ENCODE data around the gene TMEM254.
"Not testable (repeated sequence)": the region's sequence is repeated elsewhere in the genome, so short reads cannot be mapped to it uniquely, and the experiment has no call there.

TMEM254 gene

GRCh38 chr10:80057171-80057570, 21.3 kb upstream of the TMEM254 start:
- no peaks in the 10 kb centered on the region for H3K4me1 ChIP-seq
- in situ Hi-C loops (cut with MboI; ENCODE audit: low sequenced_read_pairs): no loop called here
- no peaks in the 10 kb centered on the region for H3K9me3 ChIP-seq
- DNase-seq (ENCODE audit: low spot score in 2 of 2): no peak
- H3K4me3 ChIP-seq: no peak overlapping the region
- no peaks in the 10 kb centered on the region for H3K36me3 ChIP-seq (replicated peaks)
- no peaks in the 10 kb centered on the region for H3K27me3 ChIP-seq (ENCODE audit: low read depth)

- peaks cover 3% of the 10 kb centered on the region for H3K9me3 ChIP-seq
- no peaks in the 10 kb centered on the region for H3K36me3 ChIP-seq (replicated peaks)
- no peak for DNase-seq (ENCODE audit: low spot score in 2 of 2)
- in situ Hi-C loops (cut with MboI; ENCODE audit: low sequenced_read_pairs): no loop called here
- H3K4me3 ChIP-seq: no peak overlapping the region
- H3K4me1 ChIP-seq: no peaks in the 10 kb centered on the region
- H3K27me3 ChIP-seq (ENCODE audit: low read depth): no peaks in the 10 kb centered on the region
Measured at GRCh38 chr10:80064120-80064886, 14.2 kb upstream of the TMEM254 start.

GRCh38 chr10:80066809-80067208, 11.7 kb upstream of the TMEM254 start:
- H3K4me3 ChIP-seq: no peak overlapping the region
- no peaks in the 10 kb centered on the region for H3K4me1 ChIP-seq
- no peaks in the 10 kb centered on the region for H3K27me3 ChIP-seq (ENCODE audit: low read depth)
- DNase-seq (ENCODE audit: low spot score in 2 of 2): no peak
- in situ Hi-C loops (cut with MboI; ENCODE audit: low sequenced_read_pairs): no loop called here
- H3K9me3 ChIP-seq: peaks cover 3% of the 10 kb centered on the region
- no peaks in the 10 kb centered on the region for H3K36me3 ChIP-seq (replicated peaks)

GRCh38 chr10:80067821-80068220, 10.6 kb upstream of the TMEM254 start:
- in situ Hi-C loops (cut with MboI; ENCODE audit: low sequenced_read_pairs); H3K36me3 ChIP-seq (replicated peaks); H3K27me3 ChIP-seq (ENCODE audit: low read depth); H3K9me3 ChIP-seq; H3K4me3 ChIP-seq; H3K4me1 ChIP-seq: not testable (repeated sequence)
- DNase-seq (ENCODE audit: low spot score in 2 of 2): peak in 1 of 2 experiments; percentile 55

GRCh38 chr10:80068270-80068669, 10.2 kb upstream of the TMEM254 start:
- Histone ChIP-seq H3K9me3 (peaks cover 3% of the 10 kb centered on the region), H3K27me3 (ENCODE audit: low read depth) (no peaks in the 10 kb centered on the region), H3K4me1 (no peaks in the 10 kb centered on the region), H3K4me3 (no peak overlapping the region), H3K36me3 (replicated peaks) (no peaks in the 10 kb centered on the region)
- in situ Hi-C loops (cut with MboI; ENCODE audit: low sequenced_read_pairs): no loop called here
- no peak for DNase-seq (ENCODE audit: low spot score in 2 of 2)

GRCh38 chr10:80070057-80070456, 8.4 kb upstream of the TMEM254 start:
- Histone ChIP-seq H3K4me1 (no peaks in the 10 kb centered on the region), H3K9me3 (peaks cover 3% of the 10 kb centered on the region), H3K36me3 (replicated peaks) (no peaks in the 10 kb centered on the region), H3K27me3 (ENCODE audit: low read depth) (no peaks in the 10 kb centered on the region), H3K4me3 (no peak overlapping the region)
- peak in 1 of 2 experiments; percentile 13 for DNase-seq (ENCODE audit: low spot score in 2 of 2)
- in situ Hi-C loops (cut with MboI; ENCODE audit: low sequenced_read_pairs): no loop called here

- no peaks in the 10 kb centered on the region for H3K4me1 ChIP-seq
- no peaks in the 10 kb centered on the region; the same call in none of the 2 replicates for H3K9me3 ChIP-seq
- H3K36me3 ChIP-seq (replicated peaks): no peaks in the 10 kb centered on the region
- DNase-seq (ENCODE audit: low spot score in 2 of 2): no peak
- in situ Hi-C loops (cut with MboI; ENCODE audit: low sequenced_read_pairs): no loop called here
- no peaks in the 10 kb centered on the region for H3K27me3 ChIP-seq (ENCODE audit: low read depth)
- no peak overlapping the region for H3K4me3 ChIP-seq
Measured at GRCh38 chr10:80072584-80072983, 5.9 kb upstream of the TMEM254 start.

- Histone ChIP-seq H3K36me3 (replicated peaks) (no peaks in the 10 kb centered on the region), H3K27me3 (ENCODE audit: low read depth) (no peaks in the 10 kb centered on the region), H3K4me1 (no peaks in the 10 kb centered on the region; the same call in none of the 2 replicates), H3K4me3 (no peak overlapping the region), H3K9me3 (no peaks in the 10 kb centered on the region)
- in situ Hi-C loops (cut with MboI; ENCODE audit: low sequenced_read_pairs): no loop called here
- no peak for DNase-seq (ENCODE audit: low spot score in 2 of 2)
Measured at GRCh38 chr10:80075781-80076180, 2.7 kb upstream of the TMEM254 start.

GRCh38 chr10:80077869-80078447, 507 bp upstream of the TMEM254 start:
- H3K36me3 ChIP-seq (replicated peaks): no peaks in the 10 kb centered on the region
- H3K4me3 ChIP-seq: peak overlapping the region; percentile 62
- in situ Hi-C loops (cut with MboI; ENCODE audit: low sequenced_read_pairs): no loop called here
- no peaks in the 10 kb centered on the region; the same call in none of the 2 replicates for H3K4me1 ChIP-seq
- DNase-seq (ENCODE audit: low spot score in 2 of 2): peak in 1 of 2 experiments; percentile 10
- H3K9me3 ChIP-seq: no peaks in the 10 kb centered on the region
- no peaks in the 10 kb centered on the region for H3K27me3 ChIP-seq (ENCODE audit: low read depth)

GRCh38 chr10:80079312-80079719, 851 bp downstream of the TMEM254 start:
- Histone ChIP-seq H3K36me3 (replicated peaks) (no peaks in the 10 kb centered on the region), H3K9me3 (no peaks in the 10 kb centered on the region), H3K4me1 (no peaks in the 10 kb centered on the region; the same call in none of the 2 replicates), H3K4me3 (peak overlapping the region; percentile 62), H3K27me3 (ENCODE audit: low read depth) (no peaks in the 10 kb centered on the region)
- in situ Hi-C loops (cut with MboI; ENCODE audit: low sequenced_read_pairs): no loop called here
- DNase-seq (ENCODE audit: low spot score in 2 of 2): no peak

- DNase-seq (ENCODE audit: low spot score in 2 of 2): no peak
- H3K9me3 ChIP-seq: no peaks in the 10 kb centered on the region
- no peaks in the 10 kb centered on the region for H3K27me3 ChIP-seq (ENCODE audit: low read depth)
- in situ Hi-C loops (cut with MboI; ENCODE audit: low sequenced_read_pairs): no loop called here
- no peak overlapping the region for H3K4me3 ChIP-seq
- H3K4me1 ChIP-seq: no peaks in the 10 kb centered on the region; the same call in none of the 2 replicates
- no peaks in the 10 kb centered on the region for H3K36me3 ChIP-seq (replicated peaks)
Measured at GRCh38 chr10:80081026-80081425, 2.6 kb downstream of the TMEM254 start.

- Histone ChIP-seq H3K36me3 (replicated peaks) (no peaks in the 10 kb centered on the region), H3K4me1 (no peaks in the 10 kb centered on the region; the same call in none of the 2 replicates), H3K4me3 (no peak overlapping the region), H3K27me3 (ENCODE audit: low read depth) (no peaks in the 10 kb centered on the region), H3K9me3 (no peaks in the 10 kb centered on the region)
- DNase-seq (ENCODE audit: low spot score in 2 of 2): no peak
- in situ Hi-C loops (cut with MboI; ENCODE audit: low sequenced_read_pairs): no loop called here
Measured at GRCh38 chr10:80081801-80082750, 3.6 kb downstream of the TMEM254 start.

GRCh38 chr10:80090121-80090520, 11.7 kb downstream of the TMEM254 start:
- Histone ChIP-seq H3K36me3 (replicated peaks) (no peaks in the 10 kb centered on the region), H3K4me1 (no peaks in the 10 kb centered on the region), H3K4me3 (no peak overlapping the region), H3K27me3 (ENCODE audit: low read depth) (no peaks in the 10 kb centered on the region), H3K9me3 (no peaks in the 10 kb centered on the region)
- in situ Hi-C loops (cut with MboI; ENCODE audit: low sequenced_read_pairs): no loop called here
- DNase-seq (ENCODE audit: low spot score in 2 of 2): no peak

Data from HAP-1 (cell line).